GM12801 (cell line): ENCODE data around the gene KCNC2.

Experiments used
- TF ChIP-seq, protein P1 (sequence below): IDR thresholded peaks from one replicate; pipeline ENCODE4 v1.5.1; 2011; ENCODE audit warnings: control low read depth; ENCODE audit not compliant: insufficient read length; ENCODE audit errors: extremely low read depth

The KCNC2 gene

DNA sequence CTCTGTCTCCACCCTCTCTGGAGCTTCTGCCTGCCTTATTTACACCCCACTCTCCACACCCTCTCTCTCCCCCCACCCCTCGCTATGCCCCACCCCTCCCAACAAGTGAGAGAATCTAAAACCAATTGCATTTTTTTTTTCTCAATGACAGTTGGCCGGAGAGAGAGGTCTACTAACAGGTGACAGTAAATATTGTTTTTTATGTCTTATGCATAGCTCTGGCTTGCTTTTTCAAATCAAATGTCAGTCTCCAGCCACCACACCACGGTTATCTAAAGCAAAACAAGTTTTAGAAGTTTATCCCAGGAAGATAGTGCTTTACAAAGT is at the start of gene KCNC2:
Gene KCNC2 (minus strand): TSS at position 28 of the 327 bp plus-strand sequence.
- TF ChIP-seq, protein P1, sequence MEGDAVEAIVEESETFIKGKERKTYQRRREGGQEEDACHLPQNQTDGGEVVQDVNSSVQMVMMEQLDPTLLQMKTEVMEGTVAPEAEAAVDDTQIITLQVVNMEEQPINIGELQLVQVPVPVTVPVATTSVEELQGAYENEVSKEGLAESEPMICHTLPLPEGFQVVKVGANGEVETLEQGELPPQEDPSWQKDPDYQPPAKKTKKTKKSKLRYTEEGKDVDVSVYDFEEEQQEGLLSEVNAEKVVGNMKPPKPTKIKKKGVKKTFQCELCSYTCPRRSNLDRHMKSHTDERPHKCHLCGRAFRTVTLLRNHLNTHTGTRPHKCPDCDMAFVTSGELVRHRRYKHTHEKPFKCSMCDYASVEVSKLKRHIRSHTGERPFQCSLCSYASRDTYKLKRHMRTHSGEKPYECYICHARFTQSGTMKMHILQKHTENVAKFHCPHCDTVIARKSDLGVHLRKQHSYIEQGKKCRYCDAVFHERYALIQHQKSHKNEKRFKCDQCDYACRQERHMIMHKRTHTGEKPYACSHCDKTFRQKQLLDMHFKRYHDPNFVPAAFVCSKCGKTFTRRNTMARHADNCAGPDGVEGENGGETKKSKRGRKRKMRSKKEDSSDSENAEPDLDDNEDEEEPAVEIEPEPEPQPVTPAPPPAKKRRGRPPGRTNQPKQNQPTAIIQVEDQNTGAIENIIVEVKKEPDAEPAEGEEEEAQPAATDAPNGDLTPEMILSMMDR, result no peak

DNA sequence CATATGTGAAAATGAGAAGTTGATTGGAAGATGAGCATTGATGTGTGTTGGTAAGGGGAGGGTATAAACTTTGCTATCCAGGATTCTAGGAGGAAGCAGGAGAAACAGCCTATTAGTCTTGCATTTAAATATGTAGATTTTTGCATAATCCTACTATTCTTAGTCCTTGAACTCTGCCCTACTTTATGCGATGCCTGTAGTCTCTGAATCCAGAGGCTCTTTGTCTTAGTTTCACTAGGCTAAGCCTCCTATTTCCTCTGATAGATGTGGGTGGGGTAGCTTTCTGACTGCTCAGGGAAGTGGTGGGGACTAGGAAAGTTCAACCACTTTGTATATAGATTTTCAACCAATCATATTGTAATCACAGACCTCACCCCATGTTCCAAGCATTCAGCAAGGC is 49.5 kb upstream of the KCNC2 start:
- TF ChIP-seq, protein P1, result no peak

DNA sequence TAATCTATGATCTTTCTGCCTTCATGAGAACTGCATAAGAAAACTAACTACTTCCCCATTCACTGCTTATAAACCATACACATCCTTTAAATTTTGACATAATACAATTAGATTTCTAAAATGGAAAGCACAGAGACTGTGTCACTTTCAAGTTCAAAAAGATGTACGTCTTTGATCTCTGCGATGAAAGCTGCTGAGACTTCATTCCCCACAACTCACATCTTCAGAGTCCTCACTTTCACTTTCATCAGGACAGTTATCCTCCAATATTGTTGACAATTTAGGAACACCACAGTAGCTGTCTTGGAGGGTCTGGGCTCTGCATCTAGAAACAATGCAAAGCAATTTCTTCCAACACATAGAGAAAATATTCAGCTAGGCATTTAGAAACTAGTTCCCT is 47.9 kb upstream of the KCNC2 start:
- TF ChIP-seq, protein P1, result no peak

DNA sequence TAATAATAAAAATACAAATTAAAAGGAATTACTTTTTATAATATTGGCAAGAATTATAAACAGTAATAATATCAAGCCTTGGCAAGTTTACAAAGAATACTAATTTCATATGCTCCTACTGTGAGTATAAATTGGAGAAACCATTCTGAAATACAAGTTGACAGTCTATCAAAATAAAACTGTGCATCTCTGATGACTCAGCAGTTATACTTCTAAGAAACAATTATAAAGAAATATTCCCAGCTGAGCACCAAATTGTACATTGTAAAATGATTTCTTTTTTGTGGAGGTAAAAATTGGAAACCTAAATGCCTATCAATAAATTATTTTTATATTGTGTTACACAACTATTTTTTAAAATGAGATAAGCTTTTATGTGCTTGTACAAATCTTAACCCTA is 35.5 kb upstream of the KCNC2 start:
- TF ChIP-seq, protein P1, result no peak

DNA sequence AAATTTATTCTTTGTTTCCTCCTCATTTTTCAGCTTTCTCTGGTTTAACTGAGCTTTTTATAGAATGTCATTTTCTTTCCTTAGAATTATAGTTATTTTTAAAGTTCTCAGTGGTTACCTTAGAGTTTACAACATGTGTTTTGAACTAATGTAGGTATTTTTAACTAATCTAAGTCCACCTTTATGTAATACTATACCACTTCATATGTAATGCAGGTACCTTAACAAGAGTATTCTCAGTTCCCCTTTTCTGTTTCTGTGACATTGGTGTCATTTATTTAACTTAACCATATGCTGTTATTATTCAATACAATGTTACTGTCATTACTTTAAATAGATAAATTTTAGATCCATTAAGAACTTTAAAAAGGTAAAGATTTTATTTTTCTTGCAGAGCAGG is 30.3 kb upstream of the KCNC2 start:
- TF ChIP-seq, protein P1, result no peak

DNA sequence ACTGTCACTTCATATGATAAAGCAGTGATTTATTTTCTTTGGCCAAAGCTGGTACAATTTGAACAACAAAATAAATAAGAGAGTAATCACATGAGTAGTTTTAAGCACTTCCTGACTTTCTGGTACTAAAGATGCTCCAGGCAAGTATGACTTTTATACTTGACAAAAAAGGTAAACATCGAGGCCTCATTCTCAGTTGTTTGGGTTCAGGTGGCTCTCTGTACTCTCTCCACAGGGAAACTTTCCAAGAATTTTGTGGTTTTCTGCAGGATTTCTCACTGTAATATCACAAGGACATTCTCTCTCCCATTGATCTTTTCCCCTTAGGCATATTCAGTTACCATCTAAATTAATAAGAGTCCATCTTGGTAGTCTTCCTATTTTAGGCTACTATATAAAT is 26.6 kb upstream of the KCNC2 start:
- TF ChIP-seq, protein P1, result no peak

DNA sequence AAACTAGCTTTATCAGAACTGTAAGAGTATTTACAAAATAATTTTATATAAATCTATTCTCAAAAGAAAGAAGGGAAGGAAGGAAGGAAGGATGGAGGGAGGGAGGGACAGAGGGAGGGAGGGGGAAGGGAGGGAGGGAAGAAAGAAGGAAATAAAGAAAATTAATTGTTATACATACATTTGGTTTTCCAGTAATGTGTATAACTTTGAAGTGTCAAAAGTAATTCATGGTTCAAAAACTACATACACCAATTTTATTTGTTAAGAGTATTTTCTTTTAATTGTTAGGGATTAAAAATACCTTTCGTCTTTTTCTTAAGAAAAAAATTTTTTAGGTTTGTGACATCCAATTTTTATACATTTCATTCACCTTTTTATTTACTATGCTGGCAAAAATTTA is 17.5 kb upstream of the KCNC2 start:
- TF ChIP-seq, protein P1, result no peak

DNA sequence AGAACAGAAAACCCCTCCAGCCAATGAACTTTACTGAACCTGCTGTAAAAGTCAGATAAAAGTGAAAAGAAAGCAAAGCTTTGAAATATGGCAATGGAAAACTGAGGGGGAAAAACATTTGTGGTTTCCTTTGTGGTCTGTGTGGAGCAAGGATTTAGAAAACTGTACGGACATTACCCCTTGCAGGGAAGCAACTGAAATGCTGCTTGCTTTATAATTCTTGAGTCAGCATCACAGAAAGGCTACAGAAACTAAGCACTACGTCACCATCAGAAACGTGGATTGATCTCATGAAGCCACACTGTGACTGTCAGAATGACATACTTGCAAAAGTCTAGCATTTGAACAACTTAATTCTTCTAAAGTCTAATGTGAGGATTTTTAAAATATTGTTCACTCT is 2.4 kb upstream of the KCNC2 start:
- TF ChIP-seq, protein P1, result no peak
